ENCODE results near the gene ZNF669.
A peak's percentile ranks its signal among the peaks of the same experiment; 100 is the strongest.

The ZNF669 gene

GRCh38 chr1:247089616-247090375, 14.4 kb downstream of the ZNF669 start:
- H3K4me1 ChIP-seq (ENCODE audit: insufficient read depth, low read length), result no peaks in the 10 kb centered on the region
- no peak overlapping the region for H3K27ac ChIP-seq (ENCODE audit: low read depth, low read length)
- no peaks in the 10 kb centered on the region for H3K9me3 ChIP-seq (ENCODE audit: insufficient read depth, low read depth, low read length)
- WGBS, result 70% methylated on average over 17 of the region's 17 CpGs
- H3K27me3 ChIP-seq (ENCODE audit: insufficient read depth, low read length), result no peaks in the 10 kb centered on the region
- no peaks in the 10 kb centered on the region for H3K36me3 ChIP-seq (ENCODE audit: insufficient read depth, low read length)
- H3K4me3 ChIP-seq (ENCODE audit: low read length), result no peak overlapping the region
- H3K9ac ChIP-seq (ENCODE audit: low read depth, low read length), result no peak overlapping the region

GRCh38 chr1:247088967-247089366, 15.2 kb downstream of the ZNF669 start:
- Histone ChIP-seq H3K27me3 (ENCODE audit: insufficient read depth, low read length) (no peaks in the 10 kb centered on the region), H3K36me3 (ENCODE audit: insufficient read depth, low read length) (no peaks in the 10 kb centered on the region), H3K9ac (ENCODE audit: low read depth, low read length) (no peak overlapping the region), H3K4me3 (ENCODE audit: low read length) (no peak overlapping the region), H3K27ac (ENCODE audit: low read depth, low read length) (no peak overlapping the region), H3K4me1 (ENCODE audit: insufficient read depth, low read length) (no peaks in the 10 kb centered on the region), H3K9me3 (ENCODE audit: insufficient read depth, low read depth, low read length) (no peaks in the 10 kb centered on the region)
- 89% methylated on average over 4 of the region's 4 CpGs for WGBS

- H3K4me1 ChIP-seq (ENCODE audit: insufficient read depth, low read length), result no peaks in the 10 kb centered on the region
- no peaks in the 10 kb centered on the region for H3K36me3 ChIP-seq (ENCODE audit: insufficient read depth, low read length)
- no peak overlapping the region for H3K4me3 ChIP-seq (ENCODE audit: low read length)
- no peaks in the 10 kb centered on the region for H3K27me3 ChIP-seq (ENCODE audit: insufficient read depth, low read length)
- H3K27ac ChIP-seq (ENCODE audit: low read depth, low read length), result no peak overlapping the region
- 71% methylated on average over 1 of the region's 1 CpG for WGBS
- H3K9ac ChIP-seq (ENCODE audit: low read depth, low read length), result no peak overlapping the region
- H3K9me3 ChIP-seq (ENCODE audit: insufficient read depth, low read depth, low read length), result no peaks in the 10 kb centered on the region
Measured at GRCh38 chr1:247087256-247087655, 16.9 kb downstream of the ZNF669 start.

- no peaks in the 10 kb centered on the region for H3K36me3 ChIP-seq (ENCODE audit: insufficient read depth, low read length)
- no peaks in the 10 kb centered on the region for H3K27me3 ChIP-seq (ENCODE audit: insufficient read depth, low read length)
- WGBS, result 93% methylated on average over 8 of the region's 8 CpGs
- H3K9me3 ChIP-seq (ENCODE audit: insufficient read depth, low read depth, low read length), result no peaks in the 10 kb centered on the region
- H3K9ac ChIP-seq (ENCODE audit: low read depth, low read length), result no peak overlapping the region
- H3K4me3 ChIP-seq (ENCODE audit: low read length), result no peak overlapping the region
- no peaks in the 10 kb centered on the region for H3K4me1 ChIP-seq (ENCODE audit: insufficient read depth, low read length)
- no peak overlapping the region for H3K27ac ChIP-seq (ENCODE audit: low read depth, low read length)
Measured at GRCh38 chr1:247085310-247085709, 18.8 kb downstream of the ZNF669 start.

- H3K9me3 ChIP-seq (ENCODE audit: insufficient read depth, low read depth, low read length), result no peaks in the 10 kb centered on the region
- no peaks in the 10 kb centered on the region for H3K27me3 ChIP-seq (ENCODE audit: insufficient read depth, low read length)
- no peak overlapping the region for H3K27ac ChIP-seq (ENCODE audit: low read depth, low read length)
- WGBS, result 96% methylated on average over 8 of the region's 8 CpGs
- no peak overlapping the region for H3K9ac ChIP-seq (ENCODE audit: low read depth, low read length)
- no peaks in the 10 kb centered on the region for H3K4me1 ChIP-seq (ENCODE audit: insufficient read depth, low read length)
- H3K4me3 ChIP-seq (ENCODE audit: low read length), result no peak overlapping the region
- H3K36me3 ChIP-seq (ENCODE audit: insufficient read depth, low read length), result no peaks in the 10 kb centered on the region
Measured at GRCh38 chr1:247084771-247085170, 19.4 kb downstream of the ZNF669 start.

GRCh38 chr1:247079141-247079874, 24.8 kb downstream of the ZNF669 start:
- Histone ChIP-seq H3K36me3 (ENCODE audit: insufficient read depth, low read length) (peaks cover 14% of the 10 kb centered on the region), H3K4me1 (ENCODE audit: insufficient read depth, low read length) (peaks cover 10% of the 10 kb centered on the region; the same call in 1 of the 2 replicates), H3K27me3 (ENCODE audit: insufficient read depth, low read length) (no peaks in the 10 kb centered on the region), H3K9me3 (ENCODE audit: insufficient read depth, low read depth, low read length) (peaks cover 16% of the 10 kb centered on the region), H3K27ac (ENCODE audit: low read depth, low read length) (no peak overlapping the region), H3K9ac (ENCODE audit: low read depth, low read length) (no peak overlapping the region), H3K4me3 (ENCODE audit: low read length) (peak overlapping the region; percentile 85)
- WGBS, result 73% methylated on average over 23 of the region's 23 CpGs

- peak within 1 kb of the TSS; percentile 86 for H3K27ac ChIP-seq (ENCODE audit: low read depth, low read length)
- peaks cover 25% of the 10 kb centered on the region for H3K9me3 ChIP-seq (ENCODE audit: insufficient read depth, low read depth, low read length)
- H3K9ac ChIP-seq (ENCODE audit: low read depth, low read length), result peak within 1 kb of the TSS; percentile 93
- under 1% methylated on average over 55 of the region's 57 CpGs for WGBS
- H3K4me1 ChIP-seq (ENCODE audit: insufficient read depth, low read length), result peaks cover 10% of the 10 kb centered on the region; the same call in 1 of the 2 replicates
- peaks cover 21% of the 10 kb centered on the region for H3K36me3 ChIP-seq (ENCODE audit: insufficient read depth, low read length)
- H3K4me3 ChIP-seq (ENCODE audit: low read length), result peak within 1 kb of the TSS; percentile 85
- no peaks in the 10 kb centered on the region for H3K27me3 ChIP-seq (ENCODE audit: insufficient read depth, low read length)
Measured at GRCh38 chr1:247078258-247079140, 25.7 kb downstream of the ZNF669 start, which contains the start of gene ZNF670. ZNF670 (minus strand) TSS chr1:247078811; CDS start chr1:247078596, 215 bp downstream.

- Histone ChIP-seq H3K4me1 (ENCODE audit: insufficient read depth, low read length) (peaks cover 10% of the 10 kb centered on the region; the same call in 1 of the 2 replicates), H3K4me3 (ENCODE audit: low read length) (peak overlapping the region; percentile 85), H3K36me3 (ENCODE audit: insufficient read depth, low read length) (peaks cover 26% of the 10 kb centered on the region), H3K9me3 (ENCODE audit: insufficient read depth, low read depth, low read length) (peaks cover 27% of the 10 kb centered on the region), H3K27me3 (ENCODE audit: insufficient read depth, low read length) (no peaks in the 10 kb centered on the region), H3K9ac (ENCODE audit: low read depth, low read length) (peak overlapping the region; percentile 93), H3K27ac (ENCODE audit: low read depth, low read length) (peak overlapping the region; percentile 86; the same call in 1 of the 2 replicates)
- WGBS, result 2% methylated on average over 6 of the region's 8 CpGs
Measured at GRCh38 chr1:247077876-247078257, 26.3 kb downstream of the ZNF669 start.

- Histone ChIP-seq H3K9ac (ENCODE audit: low read depth, low read length) (0 out of 2 replicates have a peak overlapping the region, but pooled peaks have one; percentile 93), H3K4me3 (ENCODE audit: low read length) (peak overlapping the region; percentile 85), H3K27ac (ENCODE audit: low read depth, low read length) (no peak overlapping the region), H3K9me3 (ENCODE audit: insufficient read depth, low read depth, low read length) (peaks cover 27% of the 10 kb centered on the region), H3K4me1 (ENCODE audit: insufficient read depth, low read length) (peaks cover 10% of the 10 kb centered on the region; the same call in 1 of the 2 replicates), H3K27me3 (ENCODE audit: insufficient read depth, low read length) (no peaks in the 10 kb centered on the region), H3K36me3 (ENCODE audit: insufficient read depth, low read length) (peaks cover 26% of the 10 kb centered on the region)
- 86% methylated on average over 2 of the region's 3 CpGs for WGBS
Measured at GRCh38 chr1:247077213-247077612, 26.9 kb downstream of the ZNF669 start.

GRCh38 chr1:247070645-247071044, 33.5 kb downstream of the ZNF669 start:
- H3K4me1 ChIP-seq (ENCODE audit: insufficient read depth, low read length), result no peaks in the 10 kb centered on the region
- H3K4me3 ChIP-seq (ENCODE audit: low read length), result no peak overlapping the region
- peaks cover 28% of the 10 kb centered on the region for H3K9me3 ChIP-seq (ENCODE audit: insufficient read depth, low read depth, low read length)
- H3K27me3 ChIP-seq (ENCODE audit: insufficient read depth, low read length), result no peaks in the 10 kb centered on the region
- no peak overlapping the region for H3K9ac ChIP-seq (ENCODE audit: low read depth, low read length)
- 73% methylated on average over 3 of the region's 3 CpGs for WGBS
- peaks cover 25% of the 10 kb centered on the region for H3K36me3 ChIP-seq (ENCODE audit: insufficient read depth, low read length)
- no peak overlapping the region for H3K27ac ChIP-seq (ENCODE audit: low read depth, low read length)
